ENCODE results near the gene PEX7. TPM values are rescaled to one million over a fixed set of nuclear protein-coding genes. Genes with fewer than 3 reads are reported as not detected.

PEX7 gene
- polyA plus RNA-seq, 3 donors: 3.0 to 6.1 (median 3.9) TPM

GRCh38 chr6:136780972-136781371, 41.4 kb upstream of the PEX7 start:
- no peak for DNase-seq
- H3K9me3 ChIP-seq (replicated peaks in 1 of 2; ENCODE audit: control insufficient read depth in 1 of 2, insufficient read depth in 1 of 2, low read length in 2 of 2): no peaks in the 10 kb centered on the region
- H3K4me2 ChIP-seq (replicated peaks; ENCODE audit: extremely low read depth, low read length, poor library complexity, severe bottlenecking): no peak overlapping the region
- no peaks in the 10 kb centered on the region for H3K27me3 ChIP-seq (ENCODE audit: control insufficient read depth in 2 of 2, insufficient read depth in 2 of 2, low read length in 2 of 2)
- no peak overlapping the region for H3K9ac ChIP-seq (ENCODE audit: insufficient read depth, low read length, poor library complexity, severe bottlenecking)
- Mint-ChIP-seq H3K27ac (peak overlapping the region in 1 of 7 donors; percentile 23), H3K27me3 (ENCODE audit: low read depth in 3 of 3) (peaks cover 0 to 2% (median 0%) of the 10 kb centered on the region in 3 donors), H3K4me3 (no peak overlapping the region), H3K9me3 (peaks cover 0 to 2% (median 0%) of the 10 kb centered on the region in 7 donors), H3K36me3 (peaks cover 4 to 17% of the 10 kb centered on the region in 2 donors), H3K4me1 (peaks cover 64% of the 10 kb centered on the region)
- no peak overlapping the region for H2AFZ ChIP-seq (ENCODE audit: insufficient read depth, low read depth, low read length, poor library complexity, severe bottlenecking)
- H3K79me2 ChIP-seq (ENCODE audit: insufficient read depth, low read length): peaks cover 95% of the 10 kb centered on the region
- H3K27ac ChIP-seq (ENCODE audit: low read depth in 1 of 2, low read length in 2 of 2): no peak overlapping the region
- WGBS (ENCODE audit: insufficient coverage): no CpG with 5 or more reads among the region's 3 CpGs
- H3K4me1 ChIP-seq (ENCODE audit: control insufficient read depth in 1 of 2, insufficient read depth in 2 of 2, low read length in 2 of 2): peaks cover 58 to 75% of the 10 kb centered on the region in 2 donors
- H3K4me3 ChIP-seq (replicated peaks in 1 of 3; ENCODE audit: low read depth in 2 of 3, low read length in 3 of 3): no peak overlapping the region
- peaks cover 13% of the 10 kb centered on the region for H4K20me1 ChIP-seq (ENCODE audit: insufficient read depth, low read length)
- no peak for TF ChIP-seq CTCF (IDR thresholded peaks at IDR 0.05)
- intact Hi-C loops (cut with micrococcal nuclease): loop anchor here in 1 of 2 donors (10.0 kb wide), 2 partner anchors 454 to 496 kb away; partner anchors contain the start of gene BCLAF1
- H3K36me3 ChIP-seq (replicated peaks in 1 of 2; ENCODE audit: control insufficient read depth in 1 of 2, insufficient read depth in 2 of 2, low read length in 2 of 2): peaks cover 0 to 5% of the 10 kb centered on the region in 2 donors

- Histone ChIP-seq H3K4me3 (replicated peaks in 1 of 3; ENCODE audit: low read depth in 2 of 3, low read length in 3 of 3) (peak overlapping the region in 1 of 3 experiments; percentile 88), H3K9me3 (replicated peaks in 1 of 2; ENCODE audit: control insufficient read depth in 1 of 2, insufficient read depth in 1 of 2, low read length in 2 of 2) (no peaks in the 10 kb centered on the region), H2AFZ (ENCODE audit: insufficient read depth, low read depth, low read length, poor library complexity, severe bottlenecking) (no peak overlapping the region), H3K36me3 (replicated peaks in 1 of 2; ENCODE audit: control insufficient read depth in 1 of 2, insufficient read depth in 2 of 2, low read length in 2 of 2) (peaks cover 0 to 9% of the 10 kb centered on the region in 2 donors), H3K4me1 (ENCODE audit: control insufficient read depth in 1 of 2, insufficient read depth in 2 of 2, low read length in 2 of 2) (peaks cover 62 to 75% of the 10 kb centered on the region in 2 donors), H4K20me1 (ENCODE audit: insufficient read depth, low read length) (peaks cover 24% of the 10 kb centered on the region), H3K27ac (ENCODE audit: low read depth in 1 of 2, low read length in 2 of 2) (peak overlapping the region in 1 of 2 donors; percentile 83), H3K27me3 (ENCODE audit: control insufficient read depth in 2 of 2, insufficient read depth in 2 of 2, low read length in 2 of 2) (no peaks in the 10 kb centered on the region), H3K9ac (ENCODE audit: insufficient read depth, low read length, poor library complexity, severe bottlenecking) (no peak overlapping the region), H3K79me2 (ENCODE audit: insufficient read depth, low read length) (peaks cover 95% of the 10 kb centered on the region), H3K4me2 (replicated peaks; ENCODE audit: extremely low read depth, low read length, poor library complexity, severe bottlenecking) (peak overlapping the region; percentile 89)
- no peak overlapping the region for H3K4me3 Mint-ChIP-seq
- intact Hi-C loops (cut with micrococcal nuclease): loop anchor here in 1 of 2 donors (10.0 kb wide), 2 partner anchors 453 to 497 kb away; partner anchors contain the start of gene BCLAF1
- H3K9me3 Mint-ChIP-seq: peaks cover 0 to 2% (median 0%) of the 10 kb centered on the region in 7 donors
- no peak for TF ChIP-seq CTCF (IDR thresholded peaks at IDR 0.05)
- H3K4me1 Mint-ChIP-seq: peaks cover 68% of the 10 kb centered on the region
- H3K27me3 Mint-ChIP-seq (ENCODE audit: low read depth in 3 of 3): peaks cover 0 to 2% (median 2%) of the 10 kb centered on the region in 3 donors
- no CpG with 5 or more reads among the region's 1 CpG for WGBS (ENCODE audit: insufficient coverage)
- DNase-seq: peak; percentile 26 to 79 (median 68)
- peak overlapping the region; percentile 86 to 98 (median 97) for H3K27ac Mint-ChIP-seq
- H3K36me3 Mint-ChIP-seq: peaks cover 5 to 21% of the 10 kb centered on the region in 2 donors
Measured at GRCh38 chr6:136782021-136782770, 40.2 kb upstream of the PEX7 start.
